Left lung (tissue), 14 donors: ENCODE data around the gene SLCO2B1. TPM values are rescaled to one million over a fixed set of nuclear protein-coding genes. Genes with fewer than 3 reads are reported as not detected.
A peak's percentile ranks its signal among the peaks of the same experiment; 100 is the strongest.
"Not testable (repeated sequence)": the region's sequence is repeated elsewhere in the genome, so short reads cannot be mapped to it uniquely, and the experiment has no call there.

Experiments
- ATAC-seq: fragments of 200-7000 bp; cut with Tn5 transposase; one replicate; pipeline ENCODE4 v1.9.1; 2020; ENCODE audit warnings: moderate library complexity
- DNase-seq, 4 donors: peaks; one replicate each; pipeline ENCODE4 v3.0.0-alpha.2; 2013 to 2020
- H3K27ac ChIP-seq, 2 donors: fragments of 200-600 bp; sonication (generic) in 1 of 2; one replicate each; pipeline versions ENCODE4 v1.5.0 to v1.8.0; 2020 to 2021
- H3K27me3 ChIP-seq, 2 donors: fragments of 200-600 bp; sonication (generic) in 1 of 2; one replicate each; pipeline versions ENCODE4 v1.5.0 to v1.8.0; 2020 to 2021
- H3K36me3 ChIP-seq, 2 donors: fragments of 200-600 bp; sonication (generic) in 1 of 2; one replicate each; pipeline versions ENCODE4 v1.5.0 to v1.8.0; 2020 to 2021
- H3K4me1 ChIP-seq, 2 donors: fragments of 200-600 bp; one replicate each; pipeline ENCODE4 v1.8.0; 2021
- H3K4me3 ChIP-seq, 2 donors: fragments of 200-600 bp; sonication (generic) in 1 of 2; one replicate each; pipeline versions ENCODE4 v1.5.0 to v1.8.0; 2020 to 2021; ENCODE audit warnings: mild to moderate bottlenecking in 1 of 2
- H3K9me3 ChIP-seq, 2 donors: fragments of 200-600 bp; sonication (generic) in 1 of 2; one replicate each; pipeline versions ENCODE4 v1.5.0 to v1.8.0; 2020 to 2021
- intact Hi-C, 2 donors: fragments of 100-400 bp; cut with DNase I; formaldehyde crosslinking; loops; one replicate each; pipeline versions ENCODE4 v1.11.2 to v1.14.2; 2022
- long read RNA-seq, 12 donors: library from polyadenylated mRNA in 2 of 12; unstranded in 2 of 12; transcript quantifications; one replicate each; pipeline ENCODE4 v2.0.0 and lab custom pipeline, GENCODE V29; 2019 to 2026
- polyA plus RNA-seq, 6 donors: library from polyadenylated mRNA; unstranded; fragments of 120-200 nt; gene quantifications; one replicate each; pipeline ENCODE4 v1.2.1, GENCODE V29; 2013; ENCODE audit not compliant: insufficient read length in 6 of 6
- total RNA-seq, 2 donors: library from RNA; stranded (reverse); fragmentation: NEBNext Ultra II Directional; extraction: Animal tissue kit (Norgen Biotek cat#: 25700); gene quantifications; one replicate each; pipeline ENCODE4 v1.2.1, GENCODE V29; 2021
- TF ChIP-seq, protein P1 (sequence below), 2 donors: fragments of 200-600 bp; sonication (generic) in 1 of 2; IDR thresholded peaks; one replicate each; pipeline versions ENCODE4 v1.5.0 to v1.8.0; 2021; ENCODE audit warnings: antibody characterized with exemption in 2 of 2
- donor health status: DM: no; HTN: yes; CAD: no.
- donor health status: DM: no; HTN: no; CAD: no.

Gene SLCO2B1
- total RNA-seq (100 to 1,000 TPM; 145 to 220 TPM), polyA plus RNA-seq (10 to 100 TPM; 20.5 to 30.7 (median 26.7) TPM)
- long read RNA-seq, donor 1, full-length matches to known transcripts = 31 of 39 reads
- long read RNA-seq, donor 1, partial matches to known transcripts = 8 of 39 reads
- long read RNA-seq, donor 1, other reads (novel, unspliced or antisense) = 0 of 39 reads
- long read RNA-seq, donor 2, full-length matches to known transcripts = 19 of 19 reads
- long read RNA-seq, donor 2, partial matches to known transcripts = 0 of 19 reads
- long read RNA-seq, donor 2, other reads (novel, unspliced or antisense) = 0 of 19 reads
- long read RNA-seq, donor 3, full-length matches to known transcripts = 13 of 13 reads
- long read RNA-seq, donor 3, partial matches to known transcripts = 0 of 13 reads
- long read RNA-seq, donor 3, other reads (novel, unspliced or antisense) = 0 of 13 reads
- long read RNA-seq, donor 4, full-length matches to known transcripts = 8 of 19 reads
- long read RNA-seq, donor 4, partial matches to known transcripts = 8 of 19 reads
- long read RNA-seq, donor 4, other reads (novel, unspliced or antisense) = 3 of 19 reads
- long read RNA-seq, donor 5, full-length matches to known transcripts = 22 of 22 reads
- long read RNA-seq, donor 5, partial matches to known transcripts = 0 of 22 reads
- long read RNA-seq, donor 5, other reads (novel, unspliced or antisense) = 0 of 22 reads
- long read RNA-seq, donor 6, full-length matches to known transcripts = 12 of 12 reads
- long read RNA-seq, donor 6, partial matches to known transcripts = 0 of 12 reads
- long read RNA-seq, donor 6, other reads (novel, unspliced or antisense) = 0 of 12 reads
- long read RNA-seq, donor 7, full-length matches to known transcripts = 5 of 5 reads
- long read RNA-seq, donor 7, partial matches to known transcripts = 0 of 5 reads
- long read RNA-seq, donor 7, other reads (novel, unspliced or antisense) = 0 of 5 reads
- long read RNA-seq, donor 8, full-length matches to known transcripts = 16 of 16 reads
- long read RNA-seq, donor 8, partial matches to known transcripts = 0 of 16 reads
- long read RNA-seq, donor 8, other reads (novel, unspliced or antisense) = 0 of 16 reads
- long read RNA-seq, donor 9, partial matches to known transcripts = 0 of 1 reads
- long read RNA-seq, donor 9, other reads (novel, unspliced or antisense) = 0 of 1 reads
- long read RNA-seq, donor 10, full-length matches to known transcripts = 24 of 49 reads
- long read RNA-seq, donor 10, partial matches to known transcripts = 15 of 49 reads
- long read RNA-seq, donor 10, other reads (novel, unspliced or antisense) = 10 of 49 reads
- long read RNA-seq, donor 11, full-length matches to known transcripts = 57 of 63 reads
- long read RNA-seq, donor 11, partial matches to known transcripts = 6 of 63 reads
- long read RNA-seq, donor 11, other reads (novel, unspliced or antisense) = 0 of 63 reads
- long read RNA-seq, donor 12, full-length matches to known transcripts = 10 of 10 reads
- long read RNA-seq, donor 12, partial matches to known transcripts = 0 of 10 reads
- long read RNA-seq, donor 12, other reads (novel, unspliced or antisense) = 0 of 10 reads

DNA sequence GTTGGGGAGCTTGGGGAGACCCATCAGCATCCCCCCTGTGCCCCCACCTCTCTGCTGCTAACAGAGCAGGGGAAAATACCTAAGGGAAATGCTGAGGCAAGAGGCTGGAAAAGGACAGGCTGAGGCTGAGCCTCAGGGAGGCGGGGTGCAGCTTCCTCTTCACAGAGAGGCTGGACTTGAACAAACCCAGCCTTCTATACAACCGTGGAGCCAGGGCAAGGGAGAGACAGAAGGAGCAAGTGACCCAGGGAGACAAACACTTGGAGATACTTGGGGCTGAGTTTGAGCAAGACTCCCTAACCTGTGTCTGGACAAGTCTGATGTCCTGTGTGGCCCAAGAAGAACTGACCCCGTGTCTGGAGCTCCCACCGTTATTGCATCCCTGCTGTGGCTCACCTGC lies at the start of gene SLCO2B1:
Gene SLCO2B1 (plus strand): TSS at position 229 of the 400 bp plus-strand sequence. CDS start 275 bp downstream, outside the sequence.
- intact Hi-C loops = no loop called here
- no peaks in the 10 kb centered on the region for H3K9me3 ChIP-seq
- H3K4me3 ChIP-seq = peak within 1 kb of the TSS; percentile 21 to 53
- TF ChIP-seq, protein P1, sequence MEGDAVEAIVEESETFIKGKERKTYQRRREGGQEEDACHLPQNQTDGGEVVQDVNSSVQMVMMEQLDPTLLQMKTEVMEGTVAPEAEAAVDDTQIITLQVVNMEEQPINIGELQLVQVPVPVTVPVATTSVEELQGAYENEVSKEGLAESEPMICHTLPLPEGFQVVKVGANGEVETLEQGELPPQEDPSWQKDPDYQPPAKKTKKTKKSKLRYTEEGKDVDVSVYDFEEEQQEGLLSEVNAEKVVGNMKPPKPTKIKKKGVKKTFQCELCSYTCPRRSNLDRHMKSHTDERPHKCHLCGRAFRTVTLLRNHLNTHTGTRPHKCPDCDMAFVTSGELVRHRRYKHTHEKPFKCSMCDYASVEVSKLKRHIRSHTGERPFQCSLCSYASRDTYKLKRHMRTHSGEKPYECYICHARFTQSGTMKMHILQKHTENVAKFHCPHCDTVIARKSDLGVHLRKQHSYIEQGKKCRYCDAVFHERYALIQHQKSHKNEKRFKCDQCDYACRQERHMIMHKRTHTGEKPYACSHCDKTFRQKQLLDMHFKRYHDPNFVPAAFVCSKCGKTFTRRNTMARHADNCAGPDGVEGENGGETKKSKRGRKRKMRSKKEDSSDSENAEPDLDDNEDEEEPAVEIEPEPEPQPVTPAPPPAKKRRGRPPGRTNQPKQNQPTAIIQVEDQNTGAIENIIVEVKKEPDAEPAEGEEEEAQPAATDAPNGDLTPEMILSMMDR (IDR thresholded peaks at IDR 0.05) = no peak
- DNase-seq (no peak), ATAC-seq (peak; percentile 47)
- H3K36me3 ChIP-seq = peaks cover 0 to 4% of the 10 kb centered on the region in 2 donors
- peak within 1 kb of the TSS; percentile 26 to 46 for H3K27ac ChIP-seq
- H3K27me3 ChIP-seq = no peaks in the 10 kb centered on the region
- H3K4me1 ChIP-seq = peaks cover 4 to 71% of the 10 kb centered on the region in 2 donors

- DNase-seq (no peak), ATAC-seq (no peak)
- no peaks in the 10 kb centered on the region for H3K36me3 ChIP-seq
- H3K4me3 ChIP-seq = no peak overlapping the region
- peaks cover 0 to 8% of the 10 kb centered on the region in 2 donors for H3K27me3 ChIP-seq
- TF ChIP-seq, protein P1 (IDR thresholded peaks at IDR 0.05) = no peak
- no peaks in the 10 kb centered on the region for H3K4me1 ChIP-seq
- intact Hi-C loops = no loop called here
- no peak overlapping the region for H3K27ac ChIP-seq
- no peaks in the 10 kb centered on the region for H3K9me3 ChIP-seq
These were observed 49.3 kb upstream of the SLCO2B1 start for GRCh38 chr11:75101424-75102128.

GRCh38 chr11:75103380-75104026 lies 47.4 kb upstream of the SLCO2B1 start:
- DNase-seq = no peak
- TF ChIP-seq, protein P1 (IDR thresholded peaks at IDR 0.05) = no peak
- intact Hi-C loops = no loop called here

DNA sequence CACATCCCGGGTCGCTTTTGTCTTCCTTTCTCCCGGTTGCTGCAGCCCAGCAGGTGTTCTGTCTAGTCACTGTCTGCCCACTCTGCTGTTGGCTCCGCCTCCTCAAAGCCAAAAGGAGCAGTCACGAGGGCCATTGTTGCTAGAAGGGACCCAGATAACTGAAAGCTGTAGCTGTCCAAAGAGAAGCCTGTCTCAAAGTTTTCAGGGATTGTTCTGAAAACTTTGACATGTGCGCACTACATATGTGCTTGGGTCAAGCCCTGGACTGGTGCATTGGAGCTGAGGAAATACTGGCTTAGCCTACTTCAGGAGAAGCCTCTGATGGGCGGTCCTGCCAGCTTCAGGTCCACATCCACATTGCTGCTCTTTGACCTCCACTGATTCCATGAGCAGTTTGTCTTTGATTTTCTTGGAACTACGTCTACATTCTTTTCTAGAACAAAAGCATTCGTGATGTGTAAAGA lies 45.4 kb upstream of the SLCO2B1 start:
- intact Hi-C loops = no loop called here

More at GRCh38 chr11:75103380-75104026, 47.4 kb upstream of the SLCO2B1 start:
- no peaks in the 10 kb centered on the region for H3K9me3 ChIP-seq
- H3K4me1 ChIP-seq = no peaks in the 10 kb centered on the region
- peak; percentile 19 for ATAC-seq
- no peak overlapping the region for H3K4me3 ChIP-seq
- H3K27ac ChIP-seq = no peak overlapping the region
- H3K36me3 ChIP-seq = no peaks in the 10 kb centered on the region
- H3K27me3 ChIP-seq = no peaks in the 10 kb centered on the region

DNA sequence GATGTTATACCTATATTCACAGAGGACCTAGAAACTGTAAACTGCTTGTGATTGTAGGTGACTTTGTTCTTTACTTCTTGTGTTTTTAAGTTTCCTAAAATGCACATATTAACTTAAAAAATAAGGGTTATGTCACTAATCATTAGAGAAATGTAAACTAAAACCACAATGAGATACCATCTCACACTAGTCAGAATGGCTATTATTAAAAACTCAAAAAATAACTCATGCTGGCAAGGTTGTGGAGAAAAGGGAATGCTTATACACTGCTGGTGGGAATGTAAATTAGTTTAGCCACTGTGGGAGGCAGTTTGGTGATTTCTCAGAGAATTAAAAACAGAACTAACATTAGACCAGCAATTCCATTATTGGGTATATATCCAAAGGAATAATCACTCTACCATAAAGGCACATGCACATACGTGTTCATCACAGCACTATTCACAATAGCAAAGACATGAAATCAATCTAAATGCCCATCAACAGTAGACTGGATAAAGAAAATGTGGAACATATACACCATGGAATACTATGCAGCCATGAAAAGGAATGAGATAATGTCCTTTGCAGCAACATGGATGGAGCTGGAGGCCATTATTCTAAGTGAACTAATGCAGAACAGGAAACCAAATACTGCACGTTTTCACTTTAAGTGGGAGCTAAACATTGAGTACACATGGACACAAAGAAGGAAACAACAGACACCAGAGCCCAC lies 44.8 kb upstream of the SLCO2B1 start:
- H3K27ac ChIP-seq, H3K27me3 ChIP-seq, ATAC-seq, intact Hi-C loops, H3K9me3 ChIP-seq, H3K4me1 ChIP-seq, DNase-seq, H3K36me3 ChIP-seq, H3K4me3 ChIP-seq: not testable (repeated sequence)

More for the DNA sequence above, 45.4 kb upstream of the SLCO2B1 start:
- H3K9me3 ChIP-seq = no peaks in the 10 kb centered on the region
- no peak overlapping the region for H3K27ac ChIP-seq
- H3K36me3 ChIP-seq = no peaks in the 10 kb centered on the region
- TF ChIP-seq, protein P1 (IDR thresholded peaks at IDR 0.05) = no peak
- ATAC-seq (no peak), DNase-seq (no peak)
- H3K4me1 ChIP-seq = no peaks in the 10 kb centered on the region
- no peaks in the 10 kb centered on the region for H3K27me3 ChIP-seq
- no peak overlapping the region for H3K4me3 ChIP-seq
